DND-41 (cell line): ENCODE results near the gene GPBP1L1.

Experiments
- ATAC-seq: fragments of 200-7000 bp; cut with Tn5 transposase; 3 replicates; pipeline ENCODE4 v1.9.1; 2021; ENCODE audit warnings: low read depth; ENCODE audit not compliant: insufficient read depth
- DNase-seq: peaks from one replicate; pipeline ENCODE4 v3.0.0-alpha.2; 2020
- H2AFZ ChIP-seq: 2 replicates; pipeline ENCODE4 v1.6.0; 2012; ENCODE audit warnings: low read depth, low read length
- H3K27ac ChIP-seq: 2 replicates; pipeline ENCODE4 v1.5.1; 2012; ENCODE audit warnings: low read length, inconsistent platforms
- H3K27me3 ChIP-seq: fragments of 200-600 bp; sonication (generic); 2 replicates; pipeline ENCODE4 v1.6.0; 2012; ENCODE audit warnings: low read length, mild to moderate bottlenecking, inconsistent platforms; ENCODE audit not compliant: insufficient read depth, poor library complexity
- H3K36me3 ChIP-seq: 2 replicates; pipeline ENCODE4 v1.5.1; 2012; ENCODE audit warnings: low read length, inconsistent platforms; ENCODE audit not compliant: insufficient read depth
- H3K4me1 ChIP-seq: 2 replicates; pipeline ENCODE4 v1.5.1; 2012; ENCODE audit warnings: mild to moderate bottlenecking, low read length; ENCODE audit not compliant: insufficient read depth
- H3K4me2 ChIP-seq: 2 replicates; pipeline ENCODE4 v1.6.0; 2012; ENCODE audit warnings: mild to moderate bottlenecking, moderate library complexity, low read length, inconsistent platforms; ENCODE audit not compliant: insufficient read depth
- H3K4me3 ChIP-seq, 2 experiments: fragments of 200-600 bp in 1 of 2; shearing (Covaris generic) in 1 of 2; 2 replicates each; pipeline ENCODE4 v1.5.1; 2012 to 2016; ENCODE audit warnings: inconsistent platforms in 2 of 2, low read length in 2 of 2, mild to moderate bottlenecking in 2 of 2, low read depth in 1 of 2, moderate library complexity in 1 of 2
- H3K79me2 ChIP-seq: 2 replicates; pipeline ENCODE4 v1.6.0; 2012; ENCODE audit warnings: low read length, inconsistent platforms; ENCODE audit not compliant: insufficient read depth
- H3K9ac ChIP-seq: 2 replicates; pipeline ENCODE4 v1.6.0; 2012; ENCODE audit warnings: low read depth, mild to moderate bottlenecking, inconsistent platforms, low read length, moderate library complexity
- H3K9me3 ChIP-seq: 2 replicates; pipeline ENCODE4 v1.5.1; 2012; ENCODE audit warnings: low read length, moderate library complexity, mild to moderate bottlenecking, inconsistent platforms; ENCODE audit not compliant: insufficient read depth, severe bottlenecking
- H4K20me1 ChIP-seq: 2 replicates; pipeline ENCODE4 v1.6.0; 2012; ENCODE audit warnings: low read length; ENCODE audit not compliant: insufficient read depth
- EZH2 ChIP-seq: IDR thresholded peaks from 3 replicates; pipeline ENCODE4 v1.6.1; 2012; ENCODE audit warnings: borderline replicate concordance, low read depth, mild to moderate bottlenecking, moderate library complexity, low read length, inconsistent platforms; ENCODE audit not compliant: severe bottlenecking
- TF ChIP-seq, protein P1 (sequence below): IDR thresholded peaks from 2 replicates; pipeline ENCODE4 v1.5.1; 2012; ENCODE audit warnings: borderline replicate concordance, low read length, moderate library complexity, mild to moderate bottlenecking; ENCODE audit not compliant: poor library complexity, severe bottlenecking; ENCODE audit errors: extremely low read depth

Gene GPBP1L1

DNA sequence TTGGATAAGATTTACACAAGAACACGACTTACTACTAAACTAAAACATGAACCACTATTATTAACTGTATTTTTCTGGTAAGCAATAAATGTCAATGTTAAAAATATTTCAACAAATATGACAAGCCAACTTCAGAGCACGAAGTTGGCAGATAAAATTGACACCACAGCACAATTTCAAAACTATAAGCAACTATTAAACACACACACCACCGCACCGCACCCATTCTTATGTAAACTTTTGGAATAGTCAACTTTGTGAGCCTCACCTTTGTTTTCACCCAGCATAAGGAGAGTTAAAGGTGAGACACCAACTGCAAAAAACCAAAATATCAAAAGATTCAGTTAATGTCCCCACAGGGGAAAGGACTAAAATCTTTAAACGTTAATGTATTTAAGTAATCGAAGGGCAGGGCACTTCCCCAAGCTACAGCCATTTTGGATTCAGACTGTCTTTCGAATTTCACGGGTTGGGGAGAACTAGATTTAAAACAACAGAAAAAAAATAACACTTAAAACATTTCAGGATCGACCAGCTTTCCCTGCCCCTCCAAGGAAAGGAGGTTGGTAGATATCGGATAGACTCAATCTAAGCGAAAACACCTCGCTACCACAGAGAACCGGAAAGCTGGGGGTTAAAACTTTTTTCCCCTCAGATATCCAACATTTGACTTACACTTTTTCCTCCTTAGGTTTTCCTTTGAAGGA lies 872 bp downstream of the GPBP1L1 start:
- Histone ChIP-seq H3K9me3 (no peaks in the 10 kb centered on the region), H3K9ac (peak overlapping the region; percentile 98), H3K4me2 (peak overlapping the region; percentile 73), H3K4me3 (peak overlapping the region; percentile 66 to 81), H4K20me1 (peaks cover 21% of the 10 kb centered on the region; the same call in 1 of the 2 replicates), H3K36me3 (peaks cover 6% of the 10 kb centered on the region), H2AFZ (peak overlapping the region; percentile 86), H3K4me1 (peaks cover 49% of the 10 kb centered on the region), H3K79me2 (peaks cover 91% of the 10 kb centered on the region), H3K27ac (peak overlapping the region; percentile 85), H3K27me3 (no peaks in the 10 kb centered on the region)
- no peak for TF ChIP-seq EZH2
- TF ChIP-seq, protein P1, sequence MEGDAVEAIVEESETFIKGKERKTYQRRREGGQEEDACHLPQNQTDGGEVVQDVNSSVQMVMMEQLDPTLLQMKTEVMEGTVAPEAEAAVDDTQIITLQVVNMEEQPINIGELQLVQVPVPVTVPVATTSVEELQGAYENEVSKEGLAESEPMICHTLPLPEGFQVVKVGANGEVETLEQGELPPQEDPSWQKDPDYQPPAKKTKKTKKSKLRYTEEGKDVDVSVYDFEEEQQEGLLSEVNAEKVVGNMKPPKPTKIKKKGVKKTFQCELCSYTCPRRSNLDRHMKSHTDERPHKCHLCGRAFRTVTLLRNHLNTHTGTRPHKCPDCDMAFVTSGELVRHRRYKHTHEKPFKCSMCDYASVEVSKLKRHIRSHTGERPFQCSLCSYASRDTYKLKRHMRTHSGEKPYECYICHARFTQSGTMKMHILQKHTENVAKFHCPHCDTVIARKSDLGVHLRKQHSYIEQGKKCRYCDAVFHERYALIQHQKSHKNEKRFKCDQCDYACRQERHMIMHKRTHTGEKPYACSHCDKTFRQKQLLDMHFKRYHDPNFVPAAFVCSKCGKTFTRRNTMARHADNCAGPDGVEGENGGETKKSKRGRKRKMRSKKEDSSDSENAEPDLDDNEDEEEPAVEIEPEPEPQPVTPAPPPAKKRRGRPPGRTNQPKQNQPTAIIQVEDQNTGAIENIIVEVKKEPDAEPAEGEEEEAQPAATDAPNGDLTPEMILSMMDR, result no peak
- DNase-seq (no peak), ATAC-seq (no peak)

DNA sequence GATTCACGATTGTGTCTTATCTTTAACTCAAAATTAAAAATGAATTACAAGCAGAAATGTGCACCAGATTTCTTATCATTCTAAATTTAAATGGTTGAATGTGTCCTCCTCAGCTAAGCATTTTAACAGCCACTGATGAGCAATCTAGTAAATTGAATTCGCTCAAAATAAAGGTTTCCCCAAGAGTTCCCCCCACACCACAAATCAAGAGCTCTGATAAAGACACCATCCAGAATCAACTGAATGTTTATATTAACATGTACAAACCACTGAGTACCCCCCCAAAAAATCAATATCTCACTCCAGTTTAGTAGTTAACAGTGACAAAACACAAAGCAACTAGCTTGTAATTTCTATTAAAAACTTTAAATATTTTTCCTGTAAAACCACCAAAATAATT lies 1.9 kb downstream of the GPBP1L1 start:
- Histone ChIP-seq H3K9ac (peak overlapping the region; percentile 98), H3K4me3 (peak overlapping the region; percentile 66 to 81), H3K79me2 (peaks cover 91% of the 10 kb centered on the region), H4K20me1 (peaks cover 25% of the 10 kb centered on the region), H3K36me3 (peaks cover 2% of the 10 kb centered on the region), H3K4me2 (peak overlapping the region; percentile 73), H3K9me3 (no peaks in the 10 kb centered on the region), H3K27ac (no peak overlapping the region), H3K4me1 (peaks cover 42% of the 10 kb centered on the region), H3K27me3 (no peaks in the 10 kb centered on the region), H2AFZ (no peak overlapping the region)
- ATAC-seq (no peak), DNase-seq (no peak)
- TF ChIP-seq EZH2, result no peak
- TF ChIP-seq, protein P1, result no peak

DNA sequence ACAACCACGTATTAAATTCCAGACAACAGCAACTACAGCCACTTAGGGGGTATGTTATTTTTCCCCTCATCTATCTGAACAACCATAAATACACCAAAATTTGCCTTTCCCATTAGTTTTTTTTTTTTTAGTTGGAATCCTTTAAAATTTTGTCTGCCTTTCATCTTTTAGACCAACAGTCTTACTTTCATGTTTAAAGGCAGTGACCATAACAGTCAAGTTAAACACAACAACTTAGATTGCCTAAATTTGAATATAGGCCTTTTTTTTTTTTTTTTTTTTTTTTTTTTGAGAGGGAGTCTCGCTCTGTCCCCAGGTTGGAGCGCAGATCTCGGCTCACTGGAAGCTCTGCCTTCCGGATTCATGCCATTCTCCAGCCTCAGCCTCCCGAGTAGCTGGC lies 3.4 kb downstream of the GPBP1L1 start:
- no peaks in the 10 kb centered on the region for H3K27me3 ChIP-seq
- peak overlapping the region; percentile 73 for H3K4me2 ChIP-seq
- H3K9ac ChIP-seq, result no peak overlapping the region

More for the DNA sequence above, 3.4 kb downstream of the GPBP1L1 start:
- Histone ChIP-seq H4K20me1 (peaks cover 38% of the 10 kb centered on the region), H3K27ac (no peak overlapping the region), H3K4me3 (no peak overlapping the region), H3K4me1 (peaks cover 37% of the 10 kb centered on the region), H3K79me2 (peaks cover 91% of the 10 kb centered on the region), H2AFZ (no peak overlapping the region), H3K9me3 (no peaks in the 10 kb centered on the region), H3K36me3 (peaks cover 5% of the 10 kb centered on the region)
- no peak for TF ChIP-seq EZH2
- TF ChIP-seq, protein P1, result no peak
- no peak for ATAC-seq
- DNase-seq, result no peak
